ENCODE results near the gene ARV1. TPM values are rescaled to one million over a fixed set of nuclear protein-coding genes. Genes with fewer than 3 reads are reported as not detected.

Gene ARV1
- total and polyA plus RNA-seq, 10 of the 15 experiments (the other 5 are each of a cell fraction or from before 2014, with no cell fraction given) = 23.2 to 55.1 (median 35.6) TPM

- TF ChIP-seq ZNF592 (IDR thresholded peaks at IDR 0.05) (no peak), NR2C1 (IDR thresholded peaks at IDR 0.05) (no peak), SIX5 (IDR thresholded peaks at IDR 0.05; ENCODE audit: low read depth, low read length, severe bottlenecking) (no peak)
These were observed 34.6 kb downstream of the ARV1 start (continued) for GRCh38 chr1:231013391-231014015.

- no peak overlapping the region for H3K4me3 ChIP-seq
- no peaks in the 10 kb centered on the region for H3K4me1 ChIP-seq (ENCODE audit: control insufficient read depth, insufficient read depth, low read length)
- TF ChIP-seq HDGF (IDR thresholded peaks at IDR 0.05) (no peak), CHD2 (IDR thresholded peaks at IDR 0.05; ENCODE audit: borderline replicate concordance, low read depth, low read length) (no peak)
- RAD21 ChIA-PET (ENCODE audit: unreplicated experiment) = no interaction called here
- POLR2A ChIA-PET = no interaction called here
- SMC1A ChIA-PET (ENCODE audit: uncharacterized antibody, unreplicated experiment) = no interaction called here
- DNase-seq (ENCODE audit: low read depth, low spot score) (no peak), FAIRE-seq (no peak), ATAC-seq (no peak)
- H3K9me3 ChIP-seq (replicated peaks; ENCODE audit: control insufficient read depth, insufficient read depth, low read length) = no peaks in the 10 kb centered on the region
- H3K4me2 ChIP-seq (ENCODE audit: control insufficient read depth, insufficient read depth) = no peak overlapping the region
- no peaks in the 10 kb centered on the region for H3K27me3 ChIP-seq (replicated peaks in 1 of 2; ENCODE audit: control insufficient read depth in 2 of 2, insufficient read depth in 2 of 2, low read length in 1 of 2)
- intact Hi-C loops (cut with micrococcal nuclease; ENCODE audit: unreplicated experiment) = no loop called here
- H3K9ac ChIP-seq (ENCODE audit: control insufficient read depth, insufficient read depth, low read length) = no peak overlapping the region
- H4K20me1 ChIP-seq (ENCODE audit: control insufficient read depth, insufficient read depth) = no peaks in the 10 kb centered on the region
- no peaks in the 10 kb centered on the region for H3K79me2 ChIP-seq (ENCODE audit: control insufficient read depth, insufficient read depth, low read length)
- BruUV-seq (replicated peaks) = no TSS peak
- in situ Hi-C loops (cut with MboI) = no loop called here
- H2AFZ ChIP-seq (ENCODE audit: control insufficient read depth, low read depth, low read length) = no peak overlapping the region
- 78% methylated on average over 6 of the region's 6 CpGs for WGBS (ENCODE audit: insufficient coverage, insufficient replicate concordance, low lambda C conversion rate, missing lambda C conversion rate)
- H3K27ac ChIP-seq (ENCODE audit: control insufficient read depth, insufficient read depth) = no peak overlapping the region
- CTCF ChIA-PET = no interaction called here
- no peaks in the 10 kb centered on the region for H3K36me3 ChIP-seq (ENCODE audit: control insufficient read depth in 2 of 2, insufficient read depth in 2 of 2, low read length in 1 of 2)
These were observed 37.3 kb downstream of the ARV1 start for GRCh38 chr1:231016234-231016633.
